ENCODE results near the gene NPHP4.

NPHP4 gene

DNA sequence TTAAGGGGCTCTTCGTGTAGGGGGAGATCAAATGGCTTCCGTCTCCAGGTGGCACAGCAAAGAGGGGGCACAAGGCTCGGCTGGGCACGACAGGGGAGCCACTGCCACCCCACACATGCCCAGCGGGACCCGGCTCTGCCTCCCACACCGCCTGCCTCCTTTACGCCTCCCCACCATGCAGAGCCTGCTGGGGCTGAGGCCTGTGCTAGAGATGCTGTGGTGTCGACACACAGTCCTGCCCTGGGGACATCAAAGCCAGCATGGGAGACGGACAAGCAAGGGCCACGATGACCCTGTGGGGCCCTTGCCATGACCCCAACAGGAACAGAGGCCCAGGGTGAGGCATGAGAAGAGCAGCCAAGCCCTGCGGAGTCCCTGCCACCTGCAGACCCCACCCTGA lies 102.8 kb downstream of the NPHP4 start:
- no peaks in the 10 kb centered on the region for H3K9me3 Mint-ChIP-seq
- no peak overlapping the region for H3K4me3 Mint-ChIP-seq
- ATAC-seq (no peak), DNase-seq (no peak)
- H3K4me1 Mint-ChIP-seq, result no peaks in the 10 kb centered on the region
- H3K27me3 Mint-ChIP-seq, result no peaks in the 10 kb centered on the region
- no peak overlapping the region for H3K27ac Mint-ChIP-seq

GRCh38 chr1:5888606-5889211 lies 103.5 kb downstream of the NPHP4 start:
- Mint-ChIP-seq H3K9me3 (no peaks in the 10 kb centered on the region), H3K27me3 (no peaks in the 10 kb centered on the region), H3K4me3 (no peak overlapping the region), H3K4me1 (no peaks in the 10 kb centered on the region), H3K27ac (no peak overlapping the region)
- ATAC-seq, result no peak
- DNase-seq, result no peak

GRCh38 chr1:5887971-5888361 lies 104.3 kb downstream of the NPHP4 start:
- ATAC-seq (no peak), DNase-seq (no peak)
- H3K4me3 Mint-ChIP-seq, result no peak overlapping the region
- H3K9me3 Mint-ChIP-seq, result no peaks in the 10 kb centered on the region
- H3K4me1 Mint-ChIP-seq, result no peaks in the 10 kb centered on the region
- no peak overlapping the region for H3K27ac Mint-ChIP-seq
- H3K27me3 Mint-ChIP-seq, result no peaks in the 10 kb centered on the region

- Mint-ChIP-seq H3K9me3 (no peaks in the 10 kb centered on the region), H3K27ac (no peak overlapping the region), H3K4me3 (no peak overlapping the region), H3K27me3 (no peaks in the 10 kb centered on the region), H3K4me1 (no peaks in the 10 kb centered on the region)
- DNase-seq, result no peak
- no peak for ATAC-seq
Measured at GRCh38 chr1:5887349-5887970, 104.8 kb downstream of the NPHP4 start.

DNA sequence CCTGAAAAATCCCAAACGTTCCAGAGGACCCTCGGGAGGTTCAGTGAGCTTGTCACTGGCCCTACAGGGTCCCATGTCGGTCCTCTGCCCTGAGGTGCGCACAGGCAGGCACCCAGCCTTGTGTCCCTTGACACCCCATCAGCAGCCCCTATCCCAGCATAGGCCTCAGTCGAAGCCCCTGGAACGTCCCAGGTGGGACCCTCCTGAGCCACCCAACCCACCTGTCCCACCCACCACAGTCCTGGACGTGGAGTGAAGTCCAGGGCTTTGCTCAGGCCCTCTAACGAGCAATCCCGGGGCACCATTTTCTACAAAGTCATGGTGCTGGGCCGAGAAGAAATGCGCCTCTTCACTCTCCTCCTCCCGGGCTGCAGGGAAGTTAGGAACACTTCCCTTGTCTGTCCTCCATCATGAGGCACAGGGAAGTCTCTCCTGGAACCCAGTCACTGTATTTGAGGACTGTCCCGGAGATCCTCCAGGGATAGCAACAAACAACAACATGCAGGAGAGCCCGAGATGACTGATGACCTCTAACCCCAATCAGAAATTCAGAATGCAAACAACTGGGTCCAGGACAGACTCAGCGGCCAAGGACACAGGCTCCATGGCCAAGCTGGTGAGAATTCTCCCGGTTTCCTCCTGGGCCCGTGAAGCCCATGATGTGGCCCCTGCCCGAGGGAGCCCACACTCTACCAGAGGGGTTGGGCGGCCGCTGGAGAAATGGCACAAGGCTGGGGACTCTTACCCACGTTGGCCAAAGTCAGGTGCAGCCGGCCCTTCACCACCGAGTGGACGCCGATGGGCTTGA lies 105.5 kb downstream of the NPHP4 start:
- ATAC-seq, result no peak
- Mint-ChIP-seq H3K9me3 (no peaks in the 10 kb centered on the region), H3K4me3 (no peak overlapping the region), H3K27ac (no peak overlapping the region), H3K4me1 (no peaks in the 10 kb centered on the region), H3K27me3 (no peaks in the 10 kb centered on the region)
- no peak for DNase-seq

DNA sequence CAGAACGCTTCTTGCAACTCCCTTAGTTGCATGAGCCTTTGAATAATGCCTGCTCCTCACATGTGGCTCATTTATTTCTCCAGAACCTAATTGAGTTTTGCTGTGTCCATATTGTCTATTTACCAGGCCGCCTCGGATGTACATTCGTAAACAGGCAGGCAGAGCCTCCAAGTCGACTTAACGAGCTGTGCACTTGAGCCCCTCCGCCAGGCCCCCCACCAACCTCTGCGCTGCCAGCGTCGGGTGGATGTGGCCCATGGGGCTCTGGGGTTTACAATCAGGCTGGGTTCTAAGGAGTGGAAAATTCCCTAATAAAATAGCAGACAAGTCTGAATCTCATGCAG lies 106.1 kb downstream of the NPHP4 start:
- ATAC-seq (no peak), DNase-seq (no peak)
- H3K4me1 Mint-ChIP-seq, result no peaks in the 10 kb centered on the region
- H3K4me3 Mint-ChIP-seq, result no peak overlapping the region
- H3K9me3 Mint-ChIP-seq, result no peaks in the 10 kb centered on the region
- H3K27me3 Mint-ChIP-seq, result no peaks in the 10 kb centered on the region
- H3K27ac Mint-ChIP-seq, result no peak overlapping the region

DNA sequence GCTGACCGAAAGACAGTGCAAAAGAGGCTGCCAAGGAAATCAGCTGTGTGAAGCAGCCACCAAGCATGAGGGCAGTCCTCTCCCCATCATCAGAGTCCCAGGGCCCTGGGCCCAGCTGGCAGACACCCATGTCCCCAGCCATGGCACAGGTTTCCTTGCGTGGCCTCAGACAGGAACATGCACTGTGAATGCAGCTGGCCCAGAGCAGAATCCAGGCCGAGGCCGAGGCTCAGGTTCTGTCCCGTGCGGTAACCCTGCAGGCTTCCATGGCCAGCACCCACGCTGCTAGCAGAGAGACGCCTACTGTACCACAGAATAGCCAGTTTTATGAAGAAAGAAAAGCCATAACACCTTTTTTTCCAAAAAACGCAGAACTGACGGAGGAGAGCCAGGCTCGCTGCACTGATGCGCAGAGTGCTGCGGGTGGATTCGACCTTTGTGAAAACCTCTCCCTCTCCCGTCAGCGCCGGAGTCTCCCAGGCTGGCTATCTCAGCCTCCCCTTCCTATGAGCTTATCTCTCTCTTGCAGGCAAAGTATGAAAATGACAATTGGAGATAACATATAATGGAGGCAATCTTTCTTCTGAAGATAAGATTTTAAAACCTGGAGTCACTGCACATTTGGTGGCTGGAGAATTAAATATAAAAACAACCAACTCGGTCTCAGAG lies 106.6 kb downstream of the NPHP4 start:
- no peak overlapping the region for H3K4me3 Mint-ChIP-seq
- H3K27me3 Mint-ChIP-seq, result no peaks in the 10 kb centered on the region
- no peaks in the 10 kb centered on the region for H3K4me1 Mint-ChIP-seq
- H3K9me3 Mint-ChIP-seq, result no peaks in the 10 kb centered on the region
- H3K27ac Mint-ChIP-seq, result no peak overlapping the region
- no peak for DNase-seq
- ATAC-seq, result no peak

DNA sequence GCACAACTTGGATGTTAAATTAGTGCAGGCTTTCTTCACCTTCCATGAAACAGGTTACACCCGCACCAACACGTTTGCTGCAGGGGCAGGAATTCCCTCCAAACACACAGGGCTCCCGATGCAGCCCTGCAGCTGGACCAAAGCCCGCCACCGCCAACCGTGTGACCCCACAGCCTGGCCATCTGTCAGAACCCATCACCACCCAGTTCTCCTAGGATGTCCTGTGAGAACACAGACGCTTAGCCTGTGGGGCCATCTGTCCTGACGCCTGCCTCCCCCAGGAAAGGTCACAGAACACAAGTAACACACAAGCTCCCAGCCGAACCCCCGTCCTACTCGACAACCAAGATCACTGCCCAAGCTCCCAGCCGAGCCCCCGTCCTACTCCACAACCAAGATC lies 108.1 kb downstream of the NPHP4 start:
- H3K27me3 Mint-ChIP-seq, result no peaks in the 10 kb centered on the region
- H3K4me3 Mint-ChIP-seq, result no peak overlapping the region
- H3K9me3 Mint-ChIP-seq, result peaks cover 0 to 12% of the 10 kb centered on the region in 2 donors
- H3K27ac Mint-ChIP-seq, result no peak overlapping the region
- DNase-seq, result no peak
- ATAC-seq, result no peak
- no peaks in the 10 kb centered on the region for H3K4me1 Mint-ChIP-seq

GRCh38 chr1:5883129-5884048 lies 108.8 kb downstream of the NPHP4 start:
- H3K4me3 Mint-ChIP-seq, result no peak overlapping the region
- DNase-seq, result no peak
- H3K9me3 Mint-ChIP-seq, result peaks cover 0 to 13% of the 10 kb centered on the region in 2 donors
- ATAC-seq, result no peak
- H3K27ac Mint-ChIP-seq, result peak overlapping the region in 1 of 2 donors; percentile 81
- H3K27me3 Mint-ChIP-seq, result no peaks in the 10 kb centered on the region
- no peaks in the 10 kb centered on the region for H3K4me1 Mint-ChIP-seq

DNA sequence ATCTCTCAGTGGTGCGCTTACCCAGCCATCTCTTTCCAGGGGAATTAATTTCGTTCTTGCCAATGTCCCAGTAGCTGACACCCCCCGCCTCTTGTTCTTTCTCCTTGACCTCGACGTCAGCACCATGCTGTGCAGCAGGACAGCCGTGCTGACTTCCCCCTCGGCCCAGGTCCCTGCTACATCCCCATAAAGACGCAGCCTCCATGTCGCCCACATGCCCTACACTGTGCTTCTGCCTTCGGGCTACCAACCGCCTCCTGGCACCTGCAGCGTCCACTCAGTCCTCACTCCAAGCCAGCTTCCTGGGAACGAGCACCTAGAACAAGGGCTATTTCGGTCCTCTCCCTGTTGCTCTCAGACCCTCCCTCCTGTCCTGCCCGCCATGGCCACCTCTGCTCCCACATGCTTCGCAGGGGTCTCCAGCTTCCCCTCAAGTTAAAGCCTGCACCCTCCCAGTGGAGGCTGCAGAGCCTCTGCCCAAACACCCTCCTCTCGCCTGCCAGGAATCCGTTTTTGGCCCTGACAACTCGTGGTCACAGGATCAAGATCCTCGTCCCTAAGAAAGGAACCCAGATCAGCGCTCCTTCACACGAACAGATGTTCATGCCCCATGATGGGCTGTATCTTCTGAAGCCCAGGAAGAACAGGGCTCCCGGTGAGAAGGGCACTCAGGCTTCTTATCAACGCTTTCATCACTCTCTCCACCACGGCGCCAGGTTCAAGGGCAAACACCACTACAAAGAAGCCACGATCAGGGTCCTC lies 109.7 kb downstream of the NPHP4 start:
- ATAC-seq, result no peak
- H3K4me3 Mint-ChIP-seq, result no peak overlapping the region
- no peak overlapping the region for H3K27ac Mint-ChIP-seq
- H3K27me3 Mint-ChIP-seq, result no peaks in the 10 kb centered on the region
- DNase-seq, result no peak
- peaks cover 0 to 13% of the 10 kb centered on the region in 2 donors for H3K9me3 Mint-ChIP-seq
- H3K4me1 Mint-ChIP-seq, result no peaks in the 10 kb centered on the region

DNA sequence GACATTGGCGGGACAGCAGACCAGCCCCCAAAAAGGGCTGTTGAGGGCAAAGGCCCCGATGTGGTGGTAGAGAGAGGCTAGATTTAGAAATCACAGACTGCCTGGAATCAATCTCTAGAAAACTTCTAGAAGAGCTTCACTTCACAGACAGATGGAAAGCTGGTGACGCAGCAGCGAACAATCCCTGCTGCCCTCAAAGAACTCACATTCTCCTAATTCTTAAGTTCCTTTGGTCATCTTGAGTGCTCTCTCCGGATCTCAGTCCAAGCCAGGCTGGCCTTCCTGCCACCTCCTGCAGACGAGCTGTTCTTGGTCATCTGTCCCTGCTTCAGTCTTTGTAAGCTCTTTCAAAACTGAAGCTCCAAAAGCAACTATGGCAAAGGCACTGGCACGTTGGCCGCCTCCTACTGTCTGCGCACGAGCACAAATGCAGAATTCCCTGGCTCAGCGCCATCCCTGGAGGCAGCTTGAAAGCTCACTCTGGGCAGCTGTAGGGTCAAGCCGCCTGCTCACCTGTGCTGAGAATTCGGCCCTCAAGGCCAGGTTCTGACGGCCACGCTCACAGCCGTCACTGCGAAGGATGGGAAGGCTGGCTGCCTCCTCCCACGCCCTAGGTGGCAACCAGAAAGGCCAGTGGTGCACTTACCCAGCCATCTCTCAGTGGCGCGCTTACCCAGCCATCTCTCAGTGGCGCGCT lies 110.6 kb downstream of the NPHP4 start:
- H3K4me3 Mint-ChIP-seq, result no peak overlapping the region
- no peak overlapping the region for H3K27ac Mint-ChIP-seq
- peaks cover 0 to 13% of the 10 kb centered on the region in 2 donors for H3K9me3 Mint-ChIP-seq
- DNase-seq, result no peak
- no peaks in the 10 kb centered on the region for H3K27me3 Mint-ChIP-seq
- ATAC-seq, result no peak
- H3K4me1 Mint-ChIP-seq, result no peaks in the 10 kb centered on the region

GRCh38 chr1:5880630-5881405 lies 111.4 kb downstream of the NPHP4 start:
- no peaks in the 10 kb centered on the region for H3K4me1 Mint-ChIP-seq
- ATAC-seq (no peak), DNase-seq (no peak)
- no peaks in the 10 kb centered on the region for H3K27me3 Mint-ChIP-seq
- H3K4me3 Mint-ChIP-seq, result no peak overlapping the region
- H3K27ac Mint-ChIP-seq, result peak overlapping the region in 1 of 2 donors; percentile 44
- peaks cover 0 to 13% of the 10 kb centered on the region in 2 donors for H3K9me3 Mint-ChIP-seq

GRCh38 chr1:5879421-5879820 lies 112.8 kb downstream of the NPHP4 start:
- H3K4me3 Mint-ChIP-seq, result no peak overlapping the region
- no peak for ATAC-seq
- H3K27ac Mint-ChIP-seq, result no peak overlapping the region
- H3K9me3 Mint-ChIP-seq, result peaks cover 0 to 13% of the 10 kb centered on the region in 2 donors
- no peaks in the 10 kb centered on the region for H3K4me1 Mint-ChIP-seq
- no peak for DNase-seq
- H3K27me3 Mint-ChIP-seq, result no peaks in the 10 kb centered on the region

Data from stimulated activated naive CD8-positive, alpha-beta T cell treated with anti-CD3 and anti-CD28 coated beads, Interleukin-15, amount 100 ng/mL, for 72 hours (primary cell).